ENCODE results near the gene SNCG.
"Not testable (repeated sequence)": the region's sequence is repeated elsewhere in the genome, so short reads cannot be mapped to it uniquely, and the experiment has no call there.

SNCG gene

DNA sequence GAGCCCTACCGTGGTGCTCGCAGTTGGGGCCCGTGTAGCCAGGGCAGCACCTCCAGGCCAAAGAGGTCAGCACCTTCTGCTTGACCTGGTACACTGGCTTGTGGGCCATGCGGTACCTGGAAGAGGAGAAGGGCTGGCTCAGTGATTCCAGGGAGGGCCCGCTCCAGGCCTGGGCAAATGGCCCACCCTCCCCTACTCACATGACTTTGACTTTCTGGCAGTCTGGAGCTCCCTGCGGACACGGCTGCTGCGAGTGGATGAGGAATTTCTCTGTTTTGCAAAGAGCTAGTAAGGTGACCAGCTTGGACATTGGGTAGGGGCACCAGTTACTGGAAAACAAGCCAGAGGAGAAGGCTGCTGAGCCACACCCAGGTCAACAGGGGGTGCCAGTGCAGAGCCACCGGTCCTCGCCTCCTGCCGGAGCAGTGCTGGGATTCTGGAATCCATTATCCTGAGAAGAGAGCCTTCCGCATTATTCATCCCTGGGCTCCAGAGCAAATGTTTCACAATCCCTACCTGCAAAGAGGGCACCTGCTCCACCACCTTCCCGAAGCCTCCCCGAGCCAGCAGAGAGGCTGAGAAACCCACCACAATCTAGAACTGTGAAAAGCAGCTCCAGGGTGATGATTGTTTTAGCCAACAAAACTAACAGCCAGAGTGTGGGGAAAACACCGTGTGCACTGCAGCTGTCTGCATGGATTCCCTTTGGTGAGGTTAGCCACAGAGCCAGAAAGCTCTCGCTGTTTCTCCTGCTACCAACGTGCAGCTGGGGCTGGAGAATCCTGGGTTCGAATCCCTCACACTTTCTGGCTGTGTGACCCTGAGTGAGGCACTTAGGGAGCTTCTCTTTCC lies 12.8 kb upstream of the SNCG start:
- DNase-seq = no peak

DNA sequence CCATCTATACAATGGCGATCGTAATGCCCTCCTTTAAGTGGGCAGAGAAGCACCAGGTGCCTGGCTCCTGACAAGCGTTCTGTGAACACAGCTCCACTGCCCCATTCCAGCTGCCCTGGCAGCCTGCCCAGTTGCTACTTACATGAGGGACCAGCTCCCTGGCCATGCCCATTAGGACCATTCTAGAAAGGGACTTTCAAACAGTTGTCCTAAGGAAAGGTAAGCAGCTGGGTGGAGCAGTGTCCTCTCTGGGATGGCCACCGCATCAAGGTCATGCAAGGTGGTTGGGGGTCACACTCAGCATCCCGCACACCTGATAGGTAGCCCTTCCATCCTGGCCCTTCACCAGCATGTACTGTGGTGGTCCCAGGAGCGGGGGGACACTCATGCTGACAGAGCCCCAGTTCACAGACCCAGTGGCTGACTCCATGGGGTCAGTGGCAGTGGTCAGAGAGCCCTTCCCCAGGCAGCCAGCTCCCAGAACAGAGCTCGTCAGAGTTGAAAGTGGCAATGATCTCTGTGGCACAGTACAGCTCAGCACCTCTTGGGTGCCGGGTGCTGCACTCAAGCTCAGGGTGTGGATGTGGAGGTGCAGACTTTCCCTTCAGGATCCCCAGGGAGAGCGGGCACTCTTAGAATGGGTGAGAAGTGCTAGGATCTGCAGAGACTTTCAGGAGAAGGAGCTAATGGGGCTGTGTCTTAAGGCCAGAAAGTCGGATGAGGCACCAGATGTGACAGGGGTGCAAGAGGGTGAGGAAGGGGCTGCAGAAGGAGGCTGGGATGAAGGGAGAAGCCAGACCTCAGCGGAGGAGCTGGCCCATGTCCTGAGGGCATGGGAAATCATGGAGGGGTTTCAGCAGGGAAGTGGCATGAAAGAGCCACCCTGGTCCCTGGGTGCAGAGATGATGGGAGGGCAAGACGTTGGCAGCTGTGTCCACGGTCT lies 11.9 kb upstream of the SNCG start:
- DNase-seq = no peak

GRCh38 chr10:86947806-86948205 lies 10.6 kb upstream of the SNCG start:
- not testable (repeated sequence) for DNase-seq

DNA sequence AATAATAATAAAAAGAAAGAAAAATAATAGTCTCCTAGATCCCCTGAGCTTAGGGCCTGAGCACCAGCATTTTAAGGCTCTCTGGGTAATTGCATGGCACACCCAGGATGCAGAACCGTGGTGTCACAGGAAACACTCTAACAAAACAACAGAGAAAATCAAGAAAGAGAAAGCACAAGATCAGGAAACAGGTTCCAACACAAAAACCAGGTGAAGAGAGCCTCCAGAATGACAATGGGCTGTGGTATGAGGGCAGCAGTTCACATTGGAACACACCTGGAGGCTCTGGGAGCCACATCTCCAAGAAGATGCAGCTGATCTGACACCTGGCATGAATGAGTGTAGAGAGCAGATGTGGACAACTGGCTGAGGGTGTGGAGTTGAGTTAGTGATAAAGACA lies 8.1 kb upstream of the SNCG start:
- DNase-seq = no peak

DNA sequence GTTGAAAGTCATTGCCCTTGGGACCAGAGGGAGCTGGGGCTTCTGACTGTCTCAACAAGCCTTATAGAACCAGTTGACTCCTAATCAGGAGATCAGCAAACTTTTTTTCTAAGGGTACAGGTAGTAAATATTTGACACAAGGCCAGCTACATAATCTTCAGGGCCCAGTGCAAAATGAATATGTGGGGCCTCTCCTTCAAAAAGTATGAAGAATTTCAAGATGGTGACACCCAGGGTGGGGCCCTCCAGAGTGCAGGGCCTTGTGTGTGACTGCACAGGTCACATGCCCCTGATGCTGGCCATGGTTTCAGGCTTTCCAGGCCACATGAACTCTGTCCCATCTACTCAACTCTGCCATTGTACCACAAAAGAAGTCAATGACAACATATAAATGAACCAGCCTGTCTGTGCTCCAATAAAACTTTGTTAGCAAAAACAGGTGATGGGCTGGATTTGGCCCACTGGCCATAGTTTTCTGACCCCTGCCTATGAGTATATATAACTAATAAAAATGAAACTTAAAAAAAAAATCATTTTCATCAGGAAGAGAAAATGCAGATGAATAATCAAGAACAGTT lies 7.1 kb upstream of the SNCG start:
- no peak for DNase-seq

DNA sequence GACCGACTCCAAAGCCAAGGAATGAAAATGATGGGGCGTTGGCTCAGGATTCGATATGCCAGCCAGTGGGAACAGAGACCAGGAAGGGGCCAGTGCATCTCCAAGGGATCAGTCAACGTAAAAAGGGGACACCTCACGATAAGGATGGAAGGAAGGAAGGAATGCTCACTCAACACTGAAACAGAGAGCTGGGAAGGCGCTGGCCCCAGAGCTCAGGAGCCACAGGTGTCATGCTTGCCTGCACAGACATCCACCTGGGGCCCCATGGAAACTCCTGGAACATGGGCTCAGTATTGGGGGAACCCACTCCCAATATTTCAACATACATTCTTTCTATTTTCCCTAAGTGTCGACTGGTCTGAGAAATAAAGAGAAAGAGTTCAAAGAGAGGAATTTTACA lies 6.3 kb upstream of the SNCG start:
- no peak for DNase-seq

GRCh38 chr10:86952697-86953096 lies 5.7 kb upstream of the SNCG start:
- not testable (repeated sequence) for DNase-seq

- DNase-seq = no peak
Measured at GRCh38 chr10:86953747-86954680, 4.4 kb upstream of the SNCG start.

DNA sequence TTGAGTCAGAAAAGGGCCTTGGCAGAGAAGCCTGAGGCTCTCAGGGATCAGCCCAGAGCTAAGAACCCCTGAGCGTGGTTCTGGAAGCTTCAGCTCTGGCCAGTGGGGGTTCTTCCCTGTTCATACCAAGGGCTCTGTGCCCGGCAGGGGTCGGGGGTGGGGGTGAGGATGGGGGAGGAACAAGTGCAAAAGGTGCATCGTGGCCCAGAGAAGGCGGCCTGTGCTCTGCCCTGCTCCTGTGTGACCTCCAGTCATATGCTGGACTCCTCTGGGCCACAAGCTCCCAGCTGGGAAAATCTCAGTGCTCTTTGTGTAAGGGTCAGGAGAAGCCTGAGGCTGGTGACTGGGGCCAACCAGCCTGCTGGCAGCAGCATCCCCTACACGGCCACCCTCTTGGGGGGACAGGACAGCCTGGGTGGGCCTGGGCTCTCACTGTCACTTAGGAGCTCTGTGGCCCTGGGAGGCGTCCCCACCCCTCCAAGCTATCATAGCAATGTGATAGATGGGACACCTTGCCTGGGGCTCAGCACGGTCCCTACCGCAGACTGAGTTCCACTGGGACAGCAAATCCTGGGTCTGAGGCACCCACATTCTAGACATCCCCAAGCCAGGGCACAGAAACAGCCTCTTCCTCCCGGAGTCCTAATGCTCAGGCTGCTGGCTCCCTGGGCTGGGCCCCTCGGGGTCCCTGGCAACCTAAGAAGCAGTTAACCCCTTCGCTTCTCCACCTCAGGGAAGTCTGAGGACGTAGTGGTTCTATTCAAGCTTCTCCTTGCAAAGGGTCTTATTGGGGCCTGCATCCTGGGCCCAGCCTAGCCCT lies 3.5 kb upstream of the SNCG start:
- no peak for DNase-seq

GRCh38 chr10:86955501-86956194 lies 2.8 kb upstream of the SNCG start:
- DNase-seq = no peak

GRCh38 chr10:86956195-86956847 lies 2.1 kb upstream of the SNCG start:
- no peak for DNase-seq

GRCh38 chr10:86956848-86957448 lies 1.5 kb upstream of the SNCG start:
- DNase-seq = no peak

DNA sequence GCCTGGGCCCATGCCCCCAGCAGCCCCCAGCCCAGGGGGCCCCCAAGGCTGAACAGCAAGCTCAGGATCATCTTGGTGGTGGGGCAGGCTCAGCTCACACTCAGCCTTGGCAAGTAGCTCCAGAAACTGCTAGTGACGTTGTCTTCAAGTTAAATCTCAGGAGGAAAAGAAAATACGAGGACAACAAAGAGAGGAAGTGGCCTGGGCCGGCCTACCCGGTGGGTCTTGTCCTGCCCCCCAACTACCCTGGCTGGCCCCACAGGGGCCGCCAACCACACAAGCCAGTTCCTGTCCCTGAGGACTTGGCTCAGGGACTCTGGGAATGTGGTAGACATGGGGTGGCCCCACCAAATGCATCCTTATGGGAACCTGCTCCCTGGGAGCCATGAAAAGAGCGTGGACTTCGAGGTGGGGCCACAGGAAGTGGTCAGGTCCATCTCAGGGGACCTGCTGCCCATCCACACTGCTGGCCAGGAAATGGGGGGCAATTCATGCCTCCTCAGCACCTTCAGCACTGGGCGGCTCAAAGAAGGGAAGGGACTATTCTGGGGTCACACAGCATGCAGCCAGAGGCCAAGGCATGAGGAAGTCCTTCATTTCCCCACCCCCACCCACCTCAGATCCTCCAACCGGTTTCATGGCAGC lies 806 bp upstream of the SNCG start, which contains the start of gene MMRN2:
Gene MMRN2 (minus strand): TSS at position 145 of the 645 bp plus-strand sequence. CDS start 74 bp downstream, at position 71.
- no peak for DNase-seq

GRCh38 chr10:86958901-86959736 lies 720 bp downstream of the SNCG start:
- DNase-seq = peak in 1 of 2 experiments; percentile 6

GRCh38 chr10:86959737-86960002 lies 1.3 kb downstream of the SNCG start:
- DNase-seq = no peak

- peak; percentile 62 to 66 for DNase-seq
Measured at GRCh38 chr10:86960003-86960862, 1.8 kb downstream of the SNCG start.

- no peak for DNase-seq
Measured at GRCh38 chr10:86960863-86961434, 2.5 kb downstream of the SNCG start.
